Measurements from ENCODE around the gene PGBD5. TPM values are rescaled to one million over a fixed set of nuclear protein-coding genes. Genes with fewer than 3 reads are reported as not detected.

Gene PGBD5
- total RNA-seq, 1 donor from 2014 or later, result 8.7 TPM

DNA sequence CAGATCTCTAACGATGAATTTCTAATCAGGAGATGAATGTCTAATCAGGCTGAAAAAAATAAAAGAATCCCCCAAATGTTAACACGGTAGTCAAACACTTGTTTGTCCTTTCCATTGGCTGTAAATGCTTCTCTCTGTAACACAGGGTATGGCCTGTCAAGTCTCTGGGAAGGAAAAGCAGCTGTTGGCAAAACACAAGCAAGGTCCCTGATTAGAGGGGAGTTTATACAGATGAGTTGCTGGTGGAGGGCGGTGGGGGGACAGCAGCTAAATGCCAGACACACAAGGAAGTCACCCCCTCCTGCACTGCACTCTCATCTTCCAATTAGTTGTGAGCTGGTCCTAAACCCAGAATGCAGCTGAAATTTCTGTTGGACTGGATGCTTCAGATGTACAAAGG, 51.0 kb downstream of the PGBD5 start:
- no peak overlapping the region for H3K27ac Mint-ChIP-seq
- TF ChIP-seq, protein P1, sequence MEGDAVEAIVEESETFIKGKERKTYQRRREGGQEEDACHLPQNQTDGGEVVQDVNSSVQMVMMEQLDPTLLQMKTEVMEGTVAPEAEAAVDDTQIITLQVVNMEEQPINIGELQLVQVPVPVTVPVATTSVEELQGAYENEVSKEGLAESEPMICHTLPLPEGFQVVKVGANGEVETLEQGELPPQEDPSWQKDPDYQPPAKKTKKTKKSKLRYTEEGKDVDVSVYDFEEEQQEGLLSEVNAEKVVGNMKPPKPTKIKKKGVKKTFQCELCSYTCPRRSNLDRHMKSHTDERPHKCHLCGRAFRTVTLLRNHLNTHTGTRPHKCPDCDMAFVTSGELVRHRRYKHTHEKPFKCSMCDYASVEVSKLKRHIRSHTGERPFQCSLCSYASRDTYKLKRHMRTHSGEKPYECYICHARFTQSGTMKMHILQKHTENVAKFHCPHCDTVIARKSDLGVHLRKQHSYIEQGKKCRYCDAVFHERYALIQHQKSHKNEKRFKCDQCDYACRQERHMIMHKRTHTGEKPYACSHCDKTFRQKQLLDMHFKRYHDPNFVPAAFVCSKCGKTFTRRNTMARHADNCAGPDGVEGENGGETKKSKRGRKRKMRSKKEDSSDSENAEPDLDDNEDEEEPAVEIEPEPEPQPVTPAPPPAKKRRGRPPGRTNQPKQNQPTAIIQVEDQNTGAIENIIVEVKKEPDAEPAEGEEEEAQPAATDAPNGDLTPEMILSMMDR (conservative IDR thresholded peaks at IDR 0.05), result no peak
- H3K4me1 Mint-ChIP-seq (ENCODE audit: unreplicated experiment), result no peaks in the 10 kb centered on the region
- H3K27me3 Mint-ChIP-seq, result no peaks in the 10 kb centered on the region
- peaks cover 10% of the 10 kb centered on the region for H3K9me3 Mint-ChIP-seq
- H3K4me3 Mint-ChIP-seq, result no peak overlapping the region
- peaks cover 7% of the 10 kb centered on the region for H3K36me3 Mint-ChIP-seq
- no peak for DNase-seq (ENCODE audit: extremely low spot score, unreplicated experiment)

- H3K4me1 Mint-ChIP-seq (ENCODE audit: unreplicated experiment), result no peaks in the 10 kb centered on the region
- peak overlapping the region; percentile 40 for H3K4me3 Mint-ChIP-seq
- H3K36me3 Mint-ChIP-seq, result peaks cover 4% of the 10 kb centered on the region
- no peaks in the 10 kb centered on the region for H3K9me3 Mint-ChIP-seq
- no peaks in the 10 kb centered on the region for H3K27me3 Mint-ChIP-seq
- DNase-seq (ENCODE audit: extremely low spot score, unreplicated experiment), result no peak
- no peak overlapping the region for H3K27ac Mint-ChIP-seq
- TF ChIP-seq, protein P1 (conservative IDR thresholded peaks at IDR 0.05), result no peak
Observed at GRCh38 chr1:230371923-230372703, 54.0 kb downstream of the PGBD5 start.

- H3K27ac Mint-ChIP-seq, result no peak overlapping the region
- H3K4me3 Mint-ChIP-seq, result no peak overlapping the region
- no peak for DNase-seq (ENCODE audit: extremely low spot score, unreplicated experiment)
- peaks cover 4% of the 10 kb centered on the region for H3K36me3 Mint-ChIP-seq
- H3K9me3 Mint-ChIP-seq, result no peaks in the 10 kb centered on the region
- no peaks in the 10 kb centered on the region for H3K4me1 Mint-ChIP-seq (ENCODE audit: unreplicated experiment)
- no peaks in the 10 kb centered on the region for H3K27me3 Mint-ChIP-seq
- TF ChIP-seq, protein P1 (conservative IDR thresholded peaks at IDR 0.05), result no peak
Observed at GRCh38 chr1:230370109-230370508, 56.0 kb downstream of the PGBD5 start.

GRCh38 chr1:230368871-230369270, 57.3 kb downstream of the PGBD5 start:
- TF ChIP-seq, protein P1 (conservative IDR thresholded peaks at IDR 0.05), result no peak
- H3K4me1 Mint-ChIP-seq (ENCODE audit: unreplicated experiment), result no peaks in the 10 kb centered on the region
- no peak overlapping the region for H3K4me3 Mint-ChIP-seq
- no peaks in the 10 kb centered on the region for H3K27me3 Mint-ChIP-seq
- no peaks in the 10 kb centered on the region for H3K9me3 Mint-ChIP-seq
- H3K36me3 Mint-ChIP-seq, result peaks cover 4% of the 10 kb centered on the region
- no peak overlapping the region for H3K27ac Mint-ChIP-seq
- DNase-seq (ENCODE audit: extremely low spot score, unreplicated experiment), result no peak

- Mint-ChIP-seq H3K27ac (no peak overlapping the region), H3K36me3 (peaks cover 4% of the 10 kb centered on the region), H3K4me1 (ENCODE audit: unreplicated experiment) (no peaks in the 10 kb centered on the region), H3K9me3 (no peaks in the 10 kb centered on the region), H3K27me3 (no peaks in the 10 kb centered on the region), H3K4me3 (no peak overlapping the region)
- no peak for DNase-seq (ENCODE audit: extremely low spot score, unreplicated experiment)
- TF ChIP-seq, protein P1 (conservative IDR thresholded peaks at IDR 0.05), result no peak
Observed at GRCh38 chr1:230368363-230368762, 57.8 kb downstream of the PGBD5 start.

All from type B pancreatic cell (in vitro differentiated cells).